Measurements from ENCODE around the gene RALGAPA2.

- TF ChIP-seq CTCF (IDR thresholded peaks at IDR 0.05) (no peak), REST (IDR thresholded peaks at IDR 0.05; ENCODE audit: insufficient read depth in 1 of 2, low read depth in 2 of 2, low read length in 1 of 2) (no peak), POLR2AphosphoS5 (IDR thresholded peaks at IDR 0.05; ENCODE audit: low read depth, low read length) (no peak), SIN3A (IDR thresholded peaks at IDR 0.05; ENCODE audit: borderline replicate concordance, insufficient read depth, low read depth, low read length) (no peak)
Measured at GRCh38 chr20:20632644-20633043, 79.8 kb downstream of the RALGAPA2 start.

Measured in Panc1 (cell line).